ENCODE measurements around the gene ABCG1.

ABCG1 gene

DNA sequence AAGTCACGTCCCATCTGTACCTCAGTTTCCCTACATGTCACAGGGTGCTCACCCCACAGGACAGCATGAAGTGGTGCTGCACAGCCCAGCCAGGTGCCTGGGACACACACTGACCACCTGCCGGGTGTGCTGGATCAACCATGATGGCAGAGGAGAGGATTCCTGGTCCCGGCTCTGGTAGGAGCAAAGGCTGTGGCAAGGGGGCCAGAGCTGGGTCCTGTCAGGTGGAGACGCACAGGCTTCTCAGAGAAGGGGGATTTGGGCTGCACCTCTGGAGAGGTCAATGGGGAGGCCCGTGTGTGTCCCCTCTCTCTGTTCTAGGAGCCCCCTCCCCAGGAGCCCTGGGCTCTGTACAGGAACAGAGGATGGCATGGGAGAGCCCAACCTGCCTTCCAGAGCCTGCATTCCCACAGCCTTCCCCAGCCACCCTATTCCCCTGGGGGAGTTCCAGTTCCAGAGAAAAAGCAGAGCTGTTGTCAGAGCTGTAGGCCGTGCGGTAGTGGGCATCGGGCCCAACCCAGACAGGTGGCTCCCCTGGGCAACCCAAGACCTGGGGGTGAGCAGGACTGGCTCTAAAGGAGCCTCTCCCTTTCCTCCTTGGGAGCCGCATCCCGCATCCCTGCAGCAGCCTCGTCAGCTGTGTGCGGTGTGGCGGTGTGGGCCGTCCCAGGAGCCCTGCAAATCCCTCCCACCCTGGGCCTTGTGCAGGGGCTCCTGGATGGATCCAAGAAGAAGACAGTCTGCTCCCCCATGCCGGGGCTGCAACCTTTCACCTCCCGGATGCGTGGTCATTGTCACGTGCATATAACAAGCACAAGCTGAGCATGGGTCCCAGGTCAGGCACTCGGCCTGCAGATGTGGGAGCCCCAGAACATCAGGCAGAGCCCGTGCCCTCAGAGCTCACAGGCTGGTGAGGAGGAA lies 99.1 kb downstream of the ABCG1 start:
- in situ Hi-C loops (cut with HindIII; ENCODE audit: low sequenced_read_pairs), result no loop called here
- no peak overlapping the region for H3K4me3 ChIP-seq (ENCODE audit: low read depth, low read length)
- TF ChIP-seq, protein P1, sequence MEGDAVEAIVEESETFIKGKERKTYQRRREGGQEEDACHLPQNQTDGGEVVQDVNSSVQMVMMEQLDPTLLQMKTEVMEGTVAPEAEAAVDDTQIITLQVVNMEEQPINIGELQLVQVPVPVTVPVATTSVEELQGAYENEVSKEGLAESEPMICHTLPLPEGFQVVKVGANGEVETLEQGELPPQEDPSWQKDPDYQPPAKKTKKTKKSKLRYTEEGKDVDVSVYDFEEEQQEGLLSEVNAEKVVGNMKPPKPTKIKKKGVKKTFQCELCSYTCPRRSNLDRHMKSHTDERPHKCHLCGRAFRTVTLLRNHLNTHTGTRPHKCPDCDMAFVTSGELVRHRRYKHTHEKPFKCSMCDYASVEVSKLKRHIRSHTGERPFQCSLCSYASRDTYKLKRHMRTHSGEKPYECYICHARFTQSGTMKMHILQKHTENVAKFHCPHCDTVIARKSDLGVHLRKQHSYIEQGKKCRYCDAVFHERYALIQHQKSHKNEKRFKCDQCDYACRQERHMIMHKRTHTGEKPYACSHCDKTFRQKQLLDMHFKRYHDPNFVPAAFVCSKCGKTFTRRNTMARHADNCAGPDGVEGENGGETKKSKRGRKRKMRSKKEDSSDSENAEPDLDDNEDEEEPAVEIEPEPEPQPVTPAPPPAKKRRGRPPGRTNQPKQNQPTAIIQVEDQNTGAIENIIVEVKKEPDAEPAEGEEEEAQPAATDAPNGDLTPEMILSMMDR (IDR thresholded peaks at IDR 0.05; ENCODE audit: low read depth, low read length), result no peak
- DNase-seq (ENCODE audit: low read depth, low spot score), result no peak

DNA sequence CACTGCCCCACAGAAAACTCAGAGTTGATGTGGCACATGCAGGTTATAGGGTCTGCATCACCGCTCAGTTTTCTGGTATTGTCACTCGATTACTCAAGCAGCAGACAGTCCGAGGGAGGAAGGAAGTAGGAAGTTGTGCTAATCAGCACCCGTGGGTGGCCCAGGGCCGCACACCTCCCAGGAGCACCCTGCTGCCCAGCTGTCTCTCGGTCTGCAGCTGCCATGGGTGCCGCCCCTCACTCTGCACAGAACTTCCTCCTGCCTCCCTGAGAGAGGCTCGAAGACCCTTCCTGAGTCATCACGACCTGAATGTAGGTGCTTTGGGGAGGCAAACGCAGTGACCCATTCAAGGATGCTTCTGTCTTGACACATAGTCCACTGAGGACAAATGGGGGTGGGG lies 100.4 kb downstream of the ABCG1 start:
- H3K4me3 ChIP-seq (ENCODE audit: low read depth, low read length), result no peak overlapping the region
- no peak for DNase-seq (ENCODE audit: low read depth, low spot score)
- TF ChIP-seq, protein P1 (IDR thresholded peaks at IDR 0.05; ENCODE audit: low read depth, low read length), result no peak
- in situ Hi-C loops (cut with HindIII; ENCODE audit: low sequenced_read_pairs), result no loop called here

DNA sequence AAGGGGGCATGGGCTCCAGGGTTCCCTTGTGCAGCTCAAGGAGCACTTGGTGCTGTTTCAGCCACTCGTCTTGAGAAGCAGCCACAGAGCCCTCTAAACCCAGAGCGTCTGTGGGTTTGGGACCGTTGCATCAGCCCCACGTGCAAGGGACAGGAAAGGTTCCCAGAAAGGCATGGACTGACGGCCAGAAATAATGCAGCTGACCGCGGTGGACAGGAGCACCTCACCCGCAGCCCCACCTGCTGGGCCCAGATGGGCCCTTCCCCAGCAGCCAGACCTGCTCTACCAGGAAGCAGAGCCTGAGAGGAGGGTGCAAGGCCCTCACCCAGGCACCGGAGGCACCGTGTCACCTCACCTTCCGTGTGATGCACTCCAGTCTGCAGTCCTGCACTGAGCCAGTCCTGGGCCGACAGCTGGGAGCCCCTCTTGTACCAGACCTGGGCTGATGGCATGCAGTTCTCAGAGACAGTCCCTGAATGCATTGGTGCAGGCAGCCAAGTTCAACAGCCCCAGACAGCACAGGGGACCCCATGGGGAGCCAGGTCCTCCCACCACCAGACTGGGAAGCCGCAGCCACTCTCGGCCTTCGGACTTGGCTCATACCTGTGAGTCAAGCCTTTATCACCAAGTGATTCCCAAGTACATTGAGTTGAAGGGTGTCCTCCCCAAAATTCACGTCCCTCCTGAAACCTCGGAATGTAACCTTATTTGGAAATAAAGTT lies 101.1 kb downstream of the ABCG1 start:
- no peak for DNase-seq (ENCODE audit: low read depth, low spot score)
- TF ChIP-seq, protein P1 (IDR thresholded peaks at IDR 0.05; ENCODE audit: low read depth, low read length), result no peak
- no peak overlapping the region for H3K4me3 ChIP-seq (ENCODE audit: low read depth, low read length)
- in situ Hi-C loops (cut with HindIII; ENCODE audit: low sequenced_read_pairs), result no loop called here

DNA sequence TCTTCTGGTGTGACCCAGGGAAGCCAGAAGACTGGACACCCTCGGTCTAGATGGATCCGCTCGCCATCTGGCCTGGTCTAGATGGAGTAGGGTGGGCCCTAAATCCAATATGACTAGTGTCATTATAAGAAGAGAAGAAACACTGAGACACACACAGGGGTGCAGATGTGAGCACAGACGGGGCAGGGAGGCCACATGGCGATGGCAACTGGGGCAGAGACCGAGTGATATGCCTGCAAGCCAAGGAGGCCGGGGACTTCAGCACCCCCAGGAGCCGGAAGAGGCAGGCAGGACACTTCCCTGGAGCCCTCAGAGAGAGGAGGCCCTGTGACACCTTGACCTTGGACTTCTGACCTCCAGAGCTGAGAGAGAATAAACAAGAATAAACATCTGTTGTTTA lies 101.9 kb downstream of the ABCG1 start:
- no peak for DNase-seq (ENCODE audit: low read depth, low spot score)
- H3K4me3 ChIP-seq (ENCODE audit: low read depth, low read length), result no peak overlapping the region
- in situ Hi-C loops (cut with HindIII; ENCODE audit: low sequenced_read_pairs), result no loop called here
- TF ChIP-seq, protein P1 (IDR thresholded peaks at IDR 0.05; ENCODE audit: low read depth, low read length), result no peak

DNA sequence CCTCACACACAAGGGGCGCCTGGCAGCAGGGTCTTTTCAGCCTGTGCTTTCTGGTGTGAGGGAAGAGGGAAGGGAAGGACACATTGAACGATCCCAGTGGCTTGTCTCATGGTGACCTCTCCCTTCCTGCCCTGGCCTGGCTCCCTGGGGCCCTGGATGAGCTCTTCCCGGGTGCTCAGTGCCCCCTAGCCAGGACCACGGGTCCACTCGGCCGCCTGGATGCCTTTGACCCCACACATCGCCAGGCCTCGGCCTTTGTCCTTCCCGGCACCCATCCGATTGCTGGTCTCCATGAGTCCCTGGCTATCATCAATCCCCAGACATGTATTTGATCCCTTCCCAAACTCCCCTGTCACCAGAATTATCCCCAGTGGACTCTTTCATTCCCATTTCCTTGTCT lies 102.3 kb downstream of the ABCG1 start:
- in situ Hi-C loops (cut with HindIII; ENCODE audit: low sequenced_read_pairs), result no loop called here
- H3K4me3 ChIP-seq (ENCODE audit: low read depth, low read length), result no peak overlapping the region
- no peak for DNase-seq (ENCODE audit: low read depth, low spot score)
- TF ChIP-seq, protein P1 (IDR thresholded peaks at IDR 0.05; ENCODE audit: low read depth, low read length), result no peak

DNA sequence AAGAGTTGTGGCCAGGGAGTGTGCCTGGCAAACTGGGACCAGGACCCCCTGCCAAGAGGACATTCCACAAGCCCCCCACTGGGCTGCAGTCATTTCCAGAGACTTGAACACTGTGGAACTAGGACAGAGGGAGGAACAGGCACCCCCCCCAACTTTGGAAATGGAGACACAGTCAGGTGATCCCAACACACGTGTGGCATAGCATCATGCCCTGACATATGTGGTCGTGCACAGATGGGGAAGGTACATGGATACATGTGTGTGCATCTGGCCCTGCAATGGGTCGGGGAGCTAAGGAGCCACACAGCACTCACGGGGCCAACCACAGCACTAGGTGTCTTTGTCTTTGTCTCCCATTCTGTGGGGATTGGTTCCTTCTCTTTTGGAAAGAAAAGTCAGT lies 102.9 kb downstream of the ABCG1 start:
- TF ChIP-seq, protein P1 (IDR thresholded peaks at IDR 0.05; ENCODE audit: low read depth, low read length), result no peak
- DNase-seq (ENCODE audit: low read depth, low spot score), result no peak
- no peak overlapping the region for H3K4me3 ChIP-seq (ENCODE audit: low read depth, low read length)
- in situ Hi-C loops (cut with HindIII; ENCODE audit: low sequenced_read_pairs), result no loop called here
